ENCODE measurements around the gene HPGD. TPM values are rescaled to one million over a fixed set of nuclear protein-coding genes. Genes with fewer than 3 reads are reported as not detected.

Gene HPGD
- total and polyA plus RNA-seq, 2 of the 4 experiments (the other 2 are of a cell fraction): not detected

DNA sequence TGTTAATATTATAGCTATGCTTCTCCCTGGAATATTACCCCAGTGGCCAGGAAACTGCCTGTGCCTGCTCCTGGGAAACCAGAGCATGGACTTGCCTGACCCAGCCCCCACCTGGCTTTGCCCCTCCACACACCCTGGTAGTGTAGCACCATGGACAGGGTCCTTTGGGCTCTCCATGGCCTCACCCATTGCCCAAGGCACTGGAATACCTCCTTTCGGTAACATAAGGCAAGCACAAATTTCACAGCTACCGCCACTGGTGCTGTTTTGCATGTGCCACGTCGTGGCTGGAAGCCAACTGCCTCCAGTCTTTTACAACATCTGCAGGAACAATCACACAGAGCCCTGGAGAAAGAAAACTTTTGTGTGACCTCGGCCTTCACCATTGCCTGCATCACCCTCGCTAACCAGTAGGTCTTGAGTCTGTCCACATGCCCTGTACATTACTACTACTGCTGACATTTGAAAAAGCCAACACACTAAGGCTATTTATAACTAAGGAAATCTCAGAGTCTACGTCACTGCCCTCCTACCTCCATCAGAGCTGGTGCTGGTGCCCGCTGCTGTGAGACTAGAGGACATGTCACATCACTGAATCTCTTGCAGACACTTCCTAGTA is 47.7 kb downstream of the HPGD start:
- Histone ChIP-seq H4K20me1 (ENCODE audit: insufficient read depth, low read length) (no peaks in the 10 kb centered on the region), H2BK15ac (ENCODE audit: low read depth, low read length) (no peak overlapping the region), H3K56ac (ENCODE audit: extremely low read depth, insufficient read depth, low read length) (no peak overlapping the region), H2BK5ac (ENCODE audit: low read depth, low read length, poor library complexity, severe bottlenecking) (no peak overlapping the region), H3K4me1 (ENCODE audit: control insufficient read depth, insufficient read depth, low read length) (no peaks in the 10 kb centered on the region), H4K91ac (ENCODE audit: insufficient read depth, low read depth, low read length) (no peak overlapping the region), H3K4me3 (ENCODE audit: insufficient read depth, low read depth, low read length) (no peak overlapping the region), H2AK5ac (ENCODE audit: low read depth, low read length) (no peak overlapping the region), H3K9me1 (ENCODE audit: insufficient read depth, low read length) (no peaks in the 10 kb centered on the region), H3K23ac (ENCODE audit: low read depth, low read length) (no peak overlapping the region), H3K9ac (ENCODE audit: low read depth, low read length) (no peak overlapping the region), H3K27me3 (ENCODE audit: control insufficient read depth, insufficient read depth, low read length) (no peaks in the 10 kb centered on the region), H4K5ac (ENCODE audit: low read depth, low read length) (no peak overlapping the region), H3K14ac (replicated peaks; ENCODE audit: low read depth, low read length) (no peak overlapping the region), H2BK120ac (ENCODE audit: low read depth, low read length) (no peak overlapping the region), H3K36me3 (ENCODE audit: control insufficient read depth, insufficient read depth, low read length) (no peaks in the 10 kb centered on the region), H3K27ac (ENCODE audit: insufficient read depth, low read length) (no peak overlapping the region), H3K4me2 (ENCODE audit: low read depth, low read length) (no peak overlapping the region), H3K4ac (ENCODE audit: low read depth, low read length) (no peak overlapping the region), H2AK9ac (replicated peaks; ENCODE audit: low read depth, low read length, poor library complexity) (no peak overlapping the region), H3K18ac (ENCODE audit: low read depth, low read length) (no peak overlapping the region), H3K9me3 (ENCODE audit: control insufficient read depth, insufficient read depth, low read length) (peaks cover 7% of the 10 kb centered on the region; the same call in 1 of the 2 replicates), H4K8ac (ENCODE audit: low read depth in 2 of 2, low read length in 2 of 2) (no peak overlapping the region), H3K79me1 (ENCODE audit: low read depth in 1 of 2, low read length in 2 of 2) (no peaks in the 10 kb centered on the region), H2AFZ (replicated peaks; ENCODE audit: low read length, poor library complexity) (no peak overlapping the region), H2BK20ac (ENCODE audit: low read depth, low read length) (no peak overlapping the region)
- dilution Hi-C loops (cut with HindIII; ENCODE audit: low sequenced_read_pairs, unreplicated experiment): no loop called here
- ATAC-seq (ENCODE audit: low read depth): no peak
- no peak for DNase-seq
- ChIA-PET CTCF (no interaction called here), POLR2A (ENCODE audit: unreplicated experiment) (no interaction called here)
- intact Hi-C loops (cut with micrococcal nuclease): no loop called here
- in situ Hi-C loops (cut with MboI; ENCODE audit: low sequenced_read_pairs): no loop called here
- 30% methylated on average over 4 of the region's 8 CpGs; no CpG with 5 or more reads in 1 of the 2 experiments for whole genome bisulfite sequencing, 2 experiments (ENCODE audit: extremely low coverage in 2 of 2, insufficient read length in 1 of 2)
- BruUV-seq (replicated peaks): no TSS peak
- TF ChIP-seq RAD21 (IDR thresholded peaks at IDR 0.05; ENCODE audit: low read length) (no peak), RCOR1 (IDR thresholded peaks at IDR 0.05; ENCODE audit: insufficient replicate concordance, low read length) (no peak), RFX5 (IDR thresholded peaks at IDR 0.05; ENCODE audit: low read depth, low read length) (no peak), CEBPB (IDR thresholded peaks at IDR 0.05; ENCODE audit: low read depth, low read length) (no peak), FOS (IDR thresholded peaks at IDR 0.05; ENCODE audit: low read depth, low read length) (no peak), SMC3 (IDR thresholded peaks at IDR 0.05; ENCODE audit: low read depth, low read length) (no peak), MAZ (IDR thresholded peaks at IDR 0.05; ENCODE audit: borderline replicate concordance, low read depth, low read length) (no peak)
- TF ChIP-seq, protein P1, sequence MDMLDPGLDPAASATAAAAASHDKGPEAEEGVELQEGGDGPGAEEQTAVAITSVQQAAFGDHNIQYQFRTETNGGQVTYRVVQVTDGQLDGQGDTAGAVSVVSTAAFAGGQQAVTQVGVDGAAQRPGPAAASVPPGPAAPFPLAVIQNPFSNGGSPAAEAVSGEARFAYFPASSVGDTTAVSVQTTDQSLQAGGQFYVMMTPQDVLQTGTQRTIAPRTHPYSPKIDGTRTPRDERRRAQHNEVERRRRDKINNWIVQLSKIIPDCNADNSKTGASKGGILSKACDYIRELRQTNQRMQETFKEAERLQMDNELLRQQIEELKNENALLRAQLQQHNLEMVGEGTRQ (IDR thresholded peaks at IDR 0.05; ENCODE audit: low read depth, low read length): no peak
- TF ChIP-seq, protein P2, sequence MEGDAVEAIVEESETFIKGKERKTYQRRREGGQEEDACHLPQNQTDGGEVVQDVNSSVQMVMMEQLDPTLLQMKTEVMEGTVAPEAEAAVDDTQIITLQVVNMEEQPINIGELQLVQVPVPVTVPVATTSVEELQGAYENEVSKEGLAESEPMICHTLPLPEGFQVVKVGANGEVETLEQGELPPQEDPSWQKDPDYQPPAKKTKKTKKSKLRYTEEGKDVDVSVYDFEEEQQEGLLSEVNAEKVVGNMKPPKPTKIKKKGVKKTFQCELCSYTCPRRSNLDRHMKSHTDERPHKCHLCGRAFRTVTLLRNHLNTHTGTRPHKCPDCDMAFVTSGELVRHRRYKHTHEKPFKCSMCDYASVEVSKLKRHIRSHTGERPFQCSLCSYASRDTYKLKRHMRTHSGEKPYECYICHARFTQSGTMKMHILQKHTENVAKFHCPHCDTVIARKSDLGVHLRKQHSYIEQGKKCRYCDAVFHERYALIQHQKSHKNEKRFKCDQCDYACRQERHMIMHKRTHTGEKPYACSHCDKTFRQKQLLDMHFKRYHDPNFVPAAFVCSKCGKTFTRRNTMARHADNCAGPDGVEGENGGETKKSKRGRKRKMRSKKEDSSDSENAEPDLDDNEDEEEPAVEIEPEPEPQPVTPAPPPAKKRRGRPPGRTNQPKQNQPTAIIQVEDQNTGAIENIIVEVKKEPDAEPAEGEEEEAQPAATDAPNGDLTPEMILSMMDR (conservative IDR thresholded peaks at IDR 0.05; ENCODE audit: low read depth, low read length): no peak
